HepG2 (cell line): ENCODE data around the gene SIGLEC1. TPM values are rescaled to one million over a fixed set of nuclear protein-coding genes. Genes with fewer than 3 reads are reported as not detected.
A peak's percentile ranks its signal among the peaks of the same experiment; 100 is the strongest.

Experiments
- ADNP ChIP-seq: sonication (generic); formaldehyde crosslinking; IDR thresholded peaks from 2 replicates; pipeline ENCODE4 v1.4.0; 2020; ENCODE audit warnings: missing genetic modification reagents
- ARNTL ChIP-seq: sonication (generic); formaldehyde crosslinking; IDR thresholded peaks from 2 replicates; pipeline ENCODE4 v1.4.0; 2020; ENCODE audit warnings: mild to moderate bottlenecking, missing genetic modification reagents
- BHLHE40 ChIP-seq: IDR thresholded peaks from 2 replicates; pipeline ENCODE4 v1.6.1; 2011; ENCODE audit warnings: low read length, improper control_type of control experiment
- BORCS8-MEF2B ChIP-seq: sonication (generic); formaldehyde crosslinking; IDR thresholded peaks from 2 replicates; pipeline ENCODE4 v1.8.0; 2022; ENCODE audit warnings: mild to moderate bottlenecking, missing genetic modification reagents
- CEBPG ChIP-seq: IDR thresholded peaks from 2 replicates; pipeline ENCODE4 v1.6.1; 2016
- FOXA3 ChIP-seq: IDR thresholded peaks from 2 replicates; pipeline ENCODE4 v1.6.1; 2016; ENCODE audit warnings: missing genetic modification reagents, missing compliant biosample characterization
- HNRNPLL ChIP-seq: fragments of 200-400 bp; formaldehyde crosslinking; IDR thresholded peaks from 2 replicates; pipeline ENCODE4 v1.6.1; 2017; ENCODE audit warnings: mild to moderate bottlenecking, low read depth, low read length; ENCODE audit not compliant: poor library complexity, severe bottlenecking
- NCOA1 ChIP-seq: sonication (generic); formaldehyde crosslinking; IDR thresholded peaks from 2 replicates; pipeline ENCODE4 v1.9.0; 2021; ENCODE audit warnings: missing genetic modification reagents
- NRL ChIP-seq: sonication (generic); formaldehyde crosslinking; IDR thresholded peaks from 2 replicates; pipeline ENCODE4 v1.5.0; 2020; ENCODE audit warnings: missing genetic modification reagents, mild to moderate bottlenecking, moderate library complexity, borderline replicate concordance
- PRDM4 ChIP-seq: sonication (generic); formaldehyde crosslinking; IDR thresholded peaks from 2 replicates; pipeline ENCODE4 v1.9.0; 2021; ENCODE audit warnings: missing genetic modification reagents, borderline replicate concordance
- SYNCRIP ChIP-seq: fragments of 200-400 bp; formaldehyde crosslinking; IDR thresholded peaks from 2 replicates; pipeline ENCODE4 v1.6.1; 2018; ENCODE audit warnings: mild to moderate bottlenecking, low read depth, low read length; ENCODE audit not compliant: insufficient read depth
- TARDBP ChIP-seq: sonication (generic); formaldehyde crosslinking; IDR thresholded peaks from 2 replicates; pipeline ENCODE4 v1.8.0; 2022; ENCODE audit warnings: mild to moderate bottlenecking, missing genetic modification reagents
- THAP11 ChIP-seq: IDR thresholded peaks from 2 replicates; pipeline ENCODE4 v1.6.1; 2016; ENCODE audit warnings: missing biosample characterization, missing genetic modification reagents
- WIZ ChIP-seq: sonication (generic); formaldehyde crosslinking; IDR thresholded peaks from 2 replicates; pipeline ENCODE4 v1.5.1; 2020; ENCODE audit warnings: mild to moderate bottlenecking, missing genetic modification reagents
- ZBTB21 ChIP-seq: sonication (generic); formaldehyde crosslinking; IDR thresholded peaks from 2 replicates; pipeline ENCODE4 v1.4.0; 2020; ENCODE audit warnings: missing genetic modification reagents
- ZBTB43 ChIP-seq: sonication (generic); formaldehyde crosslinking; conservative IDR thresholded peaks from 2 replicates; pipeline ENCODE4 v1.4.0; 2020; ENCODE audit warnings: missing genetic modification reagents
- ZBTB7A ChIP-seq: sonication (generic); formaldehyde crosslinking; IDR thresholded peaks from 2 replicates; pipeline ENCODE4 v1.8.0; 2022; ENCODE audit warnings: mild to moderate bottlenecking, missing genetic modification reagents
- ZFAT ChIP-seq: sonication (generic); formaldehyde crosslinking; conservative IDR thresholded peaks from 2 replicates; pipeline ENCODE4 v1.8.1; 2023; ENCODE audit warnings: missing genetic modification reagents, inconsistent platforms
- ZNF10 ChIP-seq: sonication (generic); formaldehyde crosslinking; IDR thresholded peaks from 2 replicates; pipeline ENCODE4 v1.4.0; 2020; ENCODE audit warnings: mild to moderate bottlenecking, low read depth, missing genetic modification reagents, borderline replicate concordance
- ZNF232 ChIP-seq: sonication (generic); formaldehyde crosslinking; IDR thresholded peaks from 2 replicates; pipeline ENCODE4 v1.4.0; 2020; ENCODE audit warnings: missing genetic modification reagents, borderline replicate concordance
- ZNF296 ChIP-seq: sonication (generic); formaldehyde crosslinking; conservative IDR thresholded peaks from 2 replicates; pipeline ENCODE4 v1.5.0; 2020; ENCODE audit warnings: mild to moderate bottlenecking, missing genetic modification reagents
- ZNF724P ChIP-seq: sonication (generic); formaldehyde crosslinking; IDR thresholded peaks from 2 replicates; pipeline ENCODE4 v1.8.0; 2022; ENCODE audit warnings: missing genetic modification reagents, borderline replicate concordance
- ZNF788 ChIP-seq: sonication (generic); formaldehyde crosslinking; IDR thresholded peaks from 2 replicates; pipeline ENCODE4 v1.5.0; 2020; ENCODE audit warnings: mild to moderate bottlenecking, missing genetic modification reagents, borderline replicate concordance
- polyA plus RNA-seq, 8 experiments: library from polyadenylated mRNA; depleted of rRNA in 3 of 8; stranded (reverse) in 7 of 8; unstranded in 1 of 8; fragments of >200 nt; fragmentation: Illumina TruSeq in 4 of 8; extraction: Trizol in 4 of 8; gene quantifications; 2 replicates each; pipeline versions ENCODE4 v1.2.1 to v1.2.3, GENCODE V29; 2011 to 2016; ENCODE audit warnings: low read depth in 4 of 8, missing spikeins in 1 of 8, mixed read lengths in 1 of 8; ENCODE audit not compliant: insufficient read depth in 1 of 8
- total RNA-seq, 5 experiments: library from RNA; depleted of rRNA; stranded (reverse); fragments of >200 nt; fragmentation: Illumina TruSeq; extraction: Trizol; gene quantifications; 2 replicates each; pipeline ENCODE4 v1.2.3, GENCODE V29; 2016; ENCODE audit warnings: low read depth in 1 of 5
- TF ChIP-seq, protein P1 (sequence below): sonication (generic); formaldehyde crosslinking; IDR thresholded peaks from 2 replicates; pipeline ENCODE4 v1.5.0; 2020; ENCODE audit warnings: missing genetic modification reagents
- TF ChIP-seq, protein P2 (sequence below): sonication (generic); formaldehyde crosslinking; IDR thresholded peaks from 2 replicates; pipeline ENCODE4 v1.4.0; 2020; ENCODE audit warnings: missing genetic modification reagents
- TF ChIP-seq, protein P3 (sequence below): sonication (generic); IDR thresholded peaks from 2 replicates; pipeline ENCODE4 v1.6.1; 2016; ENCODE audit warnings: low read depth, borderline replicate concordance

SIGLEC1 gene
- total and polyA plus RNA-seq, 2 of the 13 experiments (the other 11 are each of a cell fraction or from before 2014, with no cell fraction given), result 0.01 TPM; not detected in 1

- TF ChIP-seq CEBPG (CRISPR knock-in tag) (0 out of 2 replicates have a peak, but pooled peaks have one; percentile 2), BHLHE40 (no peak), ZBTB21 (CRISPR knock-in tag) (no peak), THAP11 (CRISPR knock-in tag) (peak; percentile 97), ZBTB7A (CRISPR knock-in tag) (no peak), ZNF724P (CRISPR knock-in tag) (no peak), WIZ (CRISPR knock-in tag) (no peak), HNRNPLL (no peak), TARDBP (CRISPR knock-in tag) (no peak), BORCS8-MEF2B (CRISPR knock-in tag) (no peak), ARNTL (CRISPR knock-in tag) (no peak), FOXA3 (CRISPR knock-in tag) (no peak), ZNF788 (CRISPR knock-in tag) (no peak), PRDM4 (CRISPR knock-in tag) (no peak), ZNF232 (no peak), ZNF10 (no peak), SYNCRIP (no peak), ZNF296 (CRISPR knock-in tag) (no peak), NCOA1 (no peak), ADNP (CRISPR knock-in tag) (no peak), ZFAT (CRISPR knock-in tag) (no peak), ZBTB43 (no peak), NRL (CRISPR knock-in tag) (no peak)
- TF ChIP-seq, protein P1, sequence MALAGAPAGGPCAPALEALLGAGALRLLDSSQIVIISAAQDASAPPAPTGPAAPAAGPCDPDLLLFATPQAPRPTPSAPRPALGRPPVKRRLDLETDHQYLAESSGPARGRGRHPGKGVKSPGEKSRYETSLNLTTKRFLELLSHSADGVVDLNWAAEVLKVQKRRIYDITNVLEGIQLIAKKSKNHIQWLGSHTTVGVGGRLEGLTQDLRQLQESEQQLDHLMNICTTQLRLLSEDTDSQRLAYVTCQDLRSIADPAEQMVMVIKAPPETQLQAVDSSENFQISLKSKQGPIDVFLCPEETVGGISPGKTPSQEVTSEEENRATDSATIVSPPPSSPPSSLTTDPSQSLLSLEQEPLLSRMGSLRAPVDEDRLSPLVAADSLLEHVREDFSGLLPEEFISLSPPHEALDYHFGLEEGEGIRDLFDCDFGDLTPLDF (CRISPR knock-in tag), result no peak
- TF ChIP-seq, protein P2, sequence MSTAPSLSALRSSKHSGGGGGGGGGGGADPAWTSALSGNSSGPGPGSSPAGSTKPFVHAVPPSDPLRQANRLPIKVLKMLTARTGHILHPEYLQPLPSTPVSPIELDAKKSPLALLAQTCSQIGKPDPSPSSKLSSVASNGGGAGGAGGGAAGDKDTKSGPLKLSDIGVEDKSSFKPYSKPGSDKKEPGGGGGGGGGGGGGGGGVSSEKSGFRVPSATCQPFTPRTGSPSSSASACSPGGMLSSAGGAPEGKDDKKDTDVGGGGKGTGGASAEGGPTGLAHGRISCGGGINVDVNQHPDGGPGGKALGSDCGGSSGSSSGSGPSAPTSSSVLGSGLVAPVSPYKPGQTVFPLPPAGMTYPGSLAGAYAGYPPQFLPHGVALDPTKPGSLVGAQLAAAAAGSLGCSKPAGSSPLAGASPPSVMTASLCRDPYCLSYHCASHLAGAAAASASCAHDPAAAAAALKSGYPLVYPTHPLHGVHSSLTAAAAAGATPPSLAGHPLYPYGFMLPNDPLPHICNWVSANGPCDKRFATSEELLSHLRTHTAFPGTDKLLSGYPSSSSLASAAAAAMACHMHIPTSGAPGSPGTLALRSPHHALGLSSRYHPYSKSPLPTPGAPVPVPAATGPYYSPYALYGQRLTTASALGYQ (CRISPR knock-in tag), result no peak
- TF ChIP-seq, protein P3, sequence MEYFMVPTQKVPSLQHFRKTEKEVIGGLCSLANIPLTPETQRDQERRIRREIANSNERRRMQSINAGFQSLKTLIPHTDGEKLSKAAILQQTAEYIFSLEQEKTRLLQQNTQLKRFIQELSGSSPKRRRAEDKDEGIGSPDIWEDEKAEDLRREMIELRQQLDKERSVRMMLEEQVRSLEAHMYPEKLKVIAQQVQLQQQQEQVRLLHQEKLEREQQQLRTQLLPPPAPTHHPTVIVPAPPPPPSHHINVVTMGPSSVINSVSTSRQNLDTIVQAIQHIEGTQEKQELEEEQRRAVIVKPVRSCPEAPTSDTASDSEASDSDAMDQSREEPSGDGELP, result no peak
These were observed 24.7 kb downstream of the SIGLEC1 start (continued) for GRCh38 chr20:3687655-3688054.
